Left lung (tissue), 10 donors: Measurements from ENCODE around the gene GNL2. TPM values are rescaled to one million over a fixed set of nuclear protein-coding genes. Genes with fewer than 3 reads are reported as not detected.

Source experiments
- ATAC-seq: fragments of 200-7000 bp; cut with Tn5 transposase; one replicate; pipeline ENCODE4 v1.9.1; 2020; ENCODE audit warnings: moderate library complexity
- DNase-seq, 4 donors: peaks; one replicate each; pipeline ENCODE4 v3.0.0-alpha.2; 2013 to 2020
- H3K27ac ChIP-seq, 2 donors: fragments of 200-600 bp; sonication (generic) in 1 of 2; one replicate each; pipeline versions ENCODE4 v1.5.0 to v1.8.0; 2020 to 2021
- H3K27me3 ChIP-seq, 2 donors: fragments of 200-600 bp; sonication (generic) in 1 of 2; one replicate each; pipeline versions ENCODE4 v1.5.0 to v1.8.0; 2020 to 2021
- H3K36me3 ChIP-seq, 2 donors: fragments of 200-600 bp; sonication (generic) in 1 of 2; one replicate each; pipeline versions ENCODE4 v1.5.0 to v1.8.0; 2020 to 2021
- H3K4me1 ChIP-seq, 2 donors: fragments of 200-600 bp; one replicate each; pipeline ENCODE4 v1.8.0; 2021
- H3K4me3 ChIP-seq, 2 donors: fragments of 200-600 bp; sonication (generic) in 1 of 2; one replicate each; pipeline versions ENCODE4 v1.5.0 to v1.8.0; 2020 to 2021; ENCODE audit warnings: mild to moderate bottlenecking in 1 of 2
- H3K9me3 ChIP-seq, 2 donors: fragments of 200-600 bp; sonication (generic) in 1 of 2; one replicate each; pipeline versions ENCODE4 v1.5.0 to v1.8.0; 2020 to 2021
- intact Hi-C, 2 donors: fragments of 100-400 bp; cut with DNase I; formaldehyde crosslinking; loops; one replicate each; pipeline versions ENCODE4 v1.11.2 to v1.14.2; 2022
- polyA plus RNA-seq, 6 donors: library from polyadenylated mRNA; unstranded; fragments of 120-200 nt; gene quantifications; one replicate each; pipeline ENCODE4 v1.2.1, GENCODE V29; 2013; ENCODE audit not compliant: insufficient read length in 6 of 6
- total RNA-seq, 2 donors: library from RNA; stranded (reverse); fragmentation: NEBNext Ultra II Directional; extraction: Animal tissue kit (Norgen Biotek cat#: 25700); gene quantifications; one replicate each; pipeline ENCODE4 v1.2.1, GENCODE V29; 2021
- TF ChIP-seq, protein P1 (sequence below), 2 donors: fragments of 200-600 bp; sonication (generic) in 1 of 2; IDR thresholded peaks; one replicate each; pipeline versions ENCODE4 v1.5.0 to v1.8.0; 2021; ENCODE audit warnings: antibody characterized with exemption in 2 of 2
- donor health status: DM: no; HTN: yes; CAD: no.
- donor health status: DM: no; HTN: no; CAD: no.

Gene GNL2
- total and polyA plus RNA-seq, 8 donors = 32.2 to 70.8 (median 62.3) TPM

GRCh38 chr1:37631036-37631435 is 35.3 kb upstream of the GNL2 start:
- no peak overlapping the region for H3K27ac ChIP-seq
- no peaks in the 10 kb centered on the region for H3K36me3 ChIP-seq
- H3K4me1 ChIP-seq = peaks cover 0 to 3% of the 10 kb centered on the region in 2 donors
- H3K27me3 ChIP-seq = peaks cover 40 to 88% of the 10 kb centered on the region in 2 donors
- H3K4me3 ChIP-seq = no peak overlapping the region
- intact Hi-C loops = no loop called here
- DNase-seq = peak in 1 of 4 donors; percentile 16
- no peaks in the 10 kb centered on the region for H3K9me3 ChIP-seq
- no peak for ATAC-seq
- TF ChIP-seq, protein P1, sequence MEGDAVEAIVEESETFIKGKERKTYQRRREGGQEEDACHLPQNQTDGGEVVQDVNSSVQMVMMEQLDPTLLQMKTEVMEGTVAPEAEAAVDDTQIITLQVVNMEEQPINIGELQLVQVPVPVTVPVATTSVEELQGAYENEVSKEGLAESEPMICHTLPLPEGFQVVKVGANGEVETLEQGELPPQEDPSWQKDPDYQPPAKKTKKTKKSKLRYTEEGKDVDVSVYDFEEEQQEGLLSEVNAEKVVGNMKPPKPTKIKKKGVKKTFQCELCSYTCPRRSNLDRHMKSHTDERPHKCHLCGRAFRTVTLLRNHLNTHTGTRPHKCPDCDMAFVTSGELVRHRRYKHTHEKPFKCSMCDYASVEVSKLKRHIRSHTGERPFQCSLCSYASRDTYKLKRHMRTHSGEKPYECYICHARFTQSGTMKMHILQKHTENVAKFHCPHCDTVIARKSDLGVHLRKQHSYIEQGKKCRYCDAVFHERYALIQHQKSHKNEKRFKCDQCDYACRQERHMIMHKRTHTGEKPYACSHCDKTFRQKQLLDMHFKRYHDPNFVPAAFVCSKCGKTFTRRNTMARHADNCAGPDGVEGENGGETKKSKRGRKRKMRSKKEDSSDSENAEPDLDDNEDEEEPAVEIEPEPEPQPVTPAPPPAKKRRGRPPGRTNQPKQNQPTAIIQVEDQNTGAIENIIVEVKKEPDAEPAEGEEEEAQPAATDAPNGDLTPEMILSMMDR (IDR thresholded peaks at IDR 0.05) = no peak

GRCh38 chr1:37630426-37631028 is 34.8 kb upstream of the GNL2 start:
- H3K36me3 ChIP-seq = no peaks in the 10 kb centered on the region
- no peak overlapping the region for H3K4me3 ChIP-seq
- H3K27ac ChIP-seq = no peak overlapping the region
- H3K9me3 ChIP-seq = no peaks in the 10 kb centered on the region
- TF ChIP-seq, protein P1 (IDR thresholded peaks at IDR 0.05) = no peak
- DNase-seq (peak in 1 of 4 donors; percentile 76), ATAC-seq (no peak)
- intact Hi-C loops = no loop called here
- peaks cover 40 to 88% of the 10 kb centered on the region in 2 donors for H3K27me3 ChIP-seq
- peaks cover 0 to 3% of the 10 kb centered on the region in 2 donors for H3K4me1 ChIP-seq

DNA sequence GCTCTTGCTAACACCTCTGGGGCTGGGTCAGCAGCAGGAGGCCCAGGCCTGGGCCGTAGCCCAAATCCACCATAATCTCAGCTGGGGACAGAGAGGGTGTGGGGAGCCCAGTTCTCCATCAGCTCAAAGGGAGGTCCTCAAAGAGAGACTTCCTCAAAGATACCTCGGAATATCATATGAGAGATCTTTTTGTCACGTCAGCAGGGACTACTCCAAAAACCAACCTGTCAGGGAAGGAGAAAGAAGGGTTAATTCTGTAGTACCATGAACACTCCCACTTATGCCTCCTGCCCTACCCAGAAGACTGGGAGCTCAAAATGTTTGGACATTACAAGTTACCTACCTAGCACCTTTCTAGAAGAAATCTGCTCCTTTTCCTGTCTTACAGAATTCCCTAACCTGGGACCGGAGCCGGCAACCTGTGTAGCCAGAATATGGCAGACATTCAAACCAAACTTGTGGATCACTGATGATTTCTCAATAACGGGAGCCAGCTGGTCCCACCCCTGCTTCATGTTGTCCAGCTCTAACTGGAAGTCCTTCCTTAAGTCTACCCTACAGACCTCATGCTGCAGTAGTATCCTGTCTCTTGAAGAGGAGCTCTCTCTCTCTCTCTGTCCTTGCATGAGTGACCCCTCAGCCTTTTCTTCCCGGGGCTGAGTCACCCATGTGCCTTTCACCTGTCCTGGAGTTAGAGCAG is 34.1 kb upstream of the GNL2 start:
- Histone ChIP-seq H3K4me1 (peaks cover 0 to 3% of the 10 kb centered on the region in 2 donors), H3K36me3 (no peaks in the 10 kb centered on the region), H3K27ac (no peak overlapping the region), H3K4me3 (no peak overlapping the region), H3K27me3 (peaks cover 34 to 87% of the 10 kb centered on the region in 2 donors), H3K9me3 (no peaks in the 10 kb centered on the region)
- TF ChIP-seq, protein P1 (IDR thresholded peaks at IDR 0.05) = no peak
- ATAC-seq (no peak), DNase-seq (no peak)
- intact Hi-C loops = no loop called here

GRCh38 chr1:37629008-37629407 is 33.3 kb upstream of the GNL2 start:
- Histone ChIP-seq H3K27ac (no peak overlapping the region), H3K4me3 (no peak overlapping the region)
- intact Hi-C loops = no loop called here

GRCh38 chr1:37628026-37628556 is 32.4 kb upstream of the GNL2 start:
- intact Hi-C loops = no loop called here

More at GRCh38 chr1:37629008-37629407, 33.3 kb upstream of the GNL2 start:
- no peak for ATAC-seq
- Histone ChIP-seq H3K36me3 (no peaks in the 10 kb centered on the region), H3K9me3 (no peaks in the 10 kb centered on the region), H3K27me3 (peaks cover 25 to 87% of the 10 kb centered on the region in 2 donors), H3K4me1 (peaks cover 0 to 3% of the 10 kb centered on the region in 2 donors)
- no peak for DNase-seq
- TF ChIP-seq, protein P1 (IDR thresholded peaks at IDR 0.05) = no peak

More at GRCh38 chr1:37628026-37628556, 32.4 kb upstream of the GNL2 start:
- DNase-seq (no peak), ATAC-seq (no peak)
- TF ChIP-seq, protein P1 (IDR thresholded peaks at IDR 0.05) = no peak
- no peaks in the 10 kb centered on the region for H3K4me1 ChIP-seq
- H3K27ac ChIP-seq = no peak overlapping the region
- no peak overlapping the region for H3K4me3 ChIP-seq
- peaks cover 16 to 87% of the 10 kb centered on the region in 2 donors for H3K27me3 ChIP-seq
- H3K9me3 ChIP-seq = no peaks in the 10 kb centered on the region
- H3K36me3 ChIP-seq = no peaks in the 10 kb centered on the region
